ENCODE data around the gene LETMD1.

GRCh38 chr12:51065530-51065929, 17.4 kb downstream of the LETMD1 start:
- TF ChIP-seq POLR2A (IDR thresholded peaks at IDR 0.05; ENCODE audit: low read length), result no peak
- TF ChIP-seq GATA1 (IDR thresholded peaks at IDR 0.05; ENCODE audit: low read depth, low read length), result no peak

Data from erythroblast (primary cell).